ENCODE data around the gene CYGB. TPM values are rescaled to one million over a fixed set of nuclear protein-coding genes. Genes with fewer than 3 reads are reported as not detected.
"Not testable (repeated sequence)": the region's sequence is repeated elsewhere in the genome, so short reads cannot be mapped to it uniquely, and the experiment has no call there.

The CYGB gene
- total and polyA plus RNA-seq, 7 donors = 6.4 to 14.6 (median 11.0) TPM

- Histone ChIP-seq H3K9me3 (no peaks in the 10 kb centered on the region), H3K4me3 (no peak overlapping the region), H3K4me1 (peaks cover 11% of the 10 kb centered on the region), H3K36me3 (ENCODE audit: insufficient read depth in 1 of 2, low read depth in 1 of 2) (no peaks in the 10 kb centered on the region), H3K27me3 (ENCODE audit: insufficient read depth in 3 of 3, low read length in 2 of 3) (no peaks in the 10 kb centered on the region), H3K27ac (no peak overlapping the region)
- 82 to 87% (median 85%) methylated on average over 22 of the region's 22 CpGs for whole genome bisulfite sequencing, 3 donors
- no peak for ATAC-seq
- no peak for DNase-seq
- TF ChIP-seq, protein P1, sequence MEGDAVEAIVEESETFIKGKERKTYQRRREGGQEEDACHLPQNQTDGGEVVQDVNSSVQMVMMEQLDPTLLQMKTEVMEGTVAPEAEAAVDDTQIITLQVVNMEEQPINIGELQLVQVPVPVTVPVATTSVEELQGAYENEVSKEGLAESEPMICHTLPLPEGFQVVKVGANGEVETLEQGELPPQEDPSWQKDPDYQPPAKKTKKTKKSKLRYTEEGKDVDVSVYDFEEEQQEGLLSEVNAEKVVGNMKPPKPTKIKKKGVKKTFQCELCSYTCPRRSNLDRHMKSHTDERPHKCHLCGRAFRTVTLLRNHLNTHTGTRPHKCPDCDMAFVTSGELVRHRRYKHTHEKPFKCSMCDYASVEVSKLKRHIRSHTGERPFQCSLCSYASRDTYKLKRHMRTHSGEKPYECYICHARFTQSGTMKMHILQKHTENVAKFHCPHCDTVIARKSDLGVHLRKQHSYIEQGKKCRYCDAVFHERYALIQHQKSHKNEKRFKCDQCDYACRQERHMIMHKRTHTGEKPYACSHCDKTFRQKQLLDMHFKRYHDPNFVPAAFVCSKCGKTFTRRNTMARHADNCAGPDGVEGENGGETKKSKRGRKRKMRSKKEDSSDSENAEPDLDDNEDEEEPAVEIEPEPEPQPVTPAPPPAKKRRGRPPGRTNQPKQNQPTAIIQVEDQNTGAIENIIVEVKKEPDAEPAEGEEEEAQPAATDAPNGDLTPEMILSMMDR (IDR thresholded peaks at IDR 0.05) = no peak
- intact Hi-C loops (cut with DNase I) = no loop called here
Observed at GRCh38 chr17:76512366-76513305, 24.9 kb downstream of the CYGB start.

DNA sequence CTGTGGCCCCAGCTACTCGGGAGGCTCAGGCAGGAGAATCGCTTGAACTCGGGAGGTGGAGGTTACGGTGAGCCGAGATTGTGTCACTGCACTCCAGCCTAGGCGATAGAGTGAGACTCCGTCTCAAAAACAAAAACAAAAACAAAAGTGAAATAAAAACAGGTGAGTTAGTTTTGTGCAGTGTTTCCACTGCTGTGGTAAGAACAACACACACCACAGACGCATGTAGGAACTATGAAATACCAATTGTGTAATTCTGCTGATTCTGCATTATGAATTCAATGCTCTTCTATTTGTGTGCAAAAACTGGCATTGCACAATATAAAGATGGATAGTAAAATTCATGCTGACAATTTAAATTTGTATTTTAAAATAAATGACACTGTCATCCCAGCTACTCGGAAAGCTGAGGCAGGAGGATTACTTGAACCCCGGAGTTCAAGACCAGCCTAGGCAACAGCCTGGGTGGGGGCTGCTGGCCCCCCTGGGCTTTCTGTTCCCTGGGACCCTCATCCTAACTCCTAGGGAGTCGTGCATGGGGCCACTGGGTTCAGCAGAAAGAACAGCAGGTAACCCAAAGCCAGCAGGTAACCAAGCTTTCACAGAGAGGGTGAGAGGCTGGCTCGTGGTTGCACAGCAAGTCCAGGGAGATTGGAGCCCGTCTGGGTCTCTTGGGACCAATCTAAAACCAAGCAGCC lies 25.7 kb downstream of the CYGB start:
- Histone ChIP-seq H3K27me3 (ENCODE audit: insufficient read depth in 3 of 3, low read length in 2 of 3) (no peaks in the 10 kb centered on the region), H3K36me3 (ENCODE audit: insufficient read depth in 1 of 2, low read depth in 1 of 2) (no peaks in the 10 kb centered on the region), H3K9me3 (no peaks in the 10 kb centered on the region), H3K4me1 (peaks cover 11% of the 10 kb centered on the region), H3K27ac (no peak overlapping the region), H3K4me3 (no peak overlapping the region)
- TF ChIP-seq, protein P1 (IDR thresholded peaks at IDR 0.05) = no peak
- ATAC-seq (no peak), DNase-seq (no peak)
- 88 to 92% (median 91%) methylated on average over 13 of the region's 13 CpGs for WGBS, 3 donors
- intact Hi-C loops (cut with DNase I) = no loop called here

DNA sequence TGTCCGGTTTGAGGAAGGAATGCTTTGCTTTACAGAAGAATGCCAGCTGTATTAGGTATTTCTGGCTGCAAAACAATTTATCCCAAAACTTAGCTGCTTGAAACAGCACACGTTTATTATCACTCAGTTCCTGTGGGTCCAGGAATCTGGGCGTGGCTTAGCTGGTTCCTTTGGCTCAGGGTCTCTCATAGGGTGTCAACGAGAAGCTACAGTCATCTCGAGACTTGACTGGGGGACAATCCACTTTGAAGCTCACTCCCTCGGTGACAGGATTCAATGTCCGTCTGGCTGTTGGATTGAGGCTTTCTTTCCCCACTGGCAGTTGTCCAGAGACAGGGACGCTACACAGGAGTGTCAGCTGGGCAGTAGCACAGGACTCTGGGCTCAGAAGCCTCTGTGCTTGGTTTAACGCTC lies 26.7 kb downstream of the CYGB start:
- H3K27me3 ChIP-seq (ENCODE audit: insufficient read depth in 3 of 3, low read length in 2 of 3) = no peaks in the 10 kb centered on the region
- H3K36me3 ChIP-seq (ENCODE audit: insufficient read depth in 1 of 2, low read depth in 1 of 2) = no peaks in the 10 kb centered on the region
- TF ChIP-seq, protein P1 (IDR thresholded peaks at IDR 0.05) = no peak
- DNase-seq = no peak
- intact Hi-C loops (cut with DNase I) = no loop called here
- H3K27ac ChIP-seq = no peak overlapping the region
- H3K4me3 ChIP-seq = no peak overlapping the region
- ATAC-seq = no peak
- peaks cover 13% of the 10 kb centered on the region for H3K4me1 ChIP-seq
- H3K9me3 ChIP-seq = no peaks in the 10 kb centered on the region
- WGBS, 3 donors = 10 to 25% (median 11%) methylated on average over 9 of the region's 9 CpGs

- not testable (repeated sequence) for H3K27me3 ChIP-seq (ENCODE audit: insufficient read depth in 3 of 3, low read length in 2 of 3); H3K27ac ChIP-seq; H3K36me3 ChIP-seq (ENCODE audit: insufficient read depth in 1 of 2, low read depth in 1 of 2); H3K4me1 ChIP-seq; H3K4me3 ChIP-seq; H3K9me3 ChIP-seq; DNase-seq; ATAC-seq
- WGBS, 3 donors = 57 to 66% (median 66%) methylated on average over 14 of the region's 14 CpGs
- intact Hi-C loops (cut with DNase I) = loop anchor here (5.0 to 10.0 kb wide), 3 partner anchors 101 to 206 kb away; partner anchors contain the start of gene QRICH2 (in 1 of the 2)
Observed at GRCh38 chr17:76508472-76509063, 28.9 kb downstream of the CYGB start.
